ENCODE measurements around the gene SINHCAF. TPM values are rescaled to one million over a fixed set of nuclear protein-coding genes. Genes with fewer than 3 reads are reported as not detected.
"Not testable (repeated sequence)": the region's sequence is repeated elsewhere in the genome, so short reads cannot be mapped to it uniquely, and the experiment has no call there.

The SINHCAF gene, protein sequence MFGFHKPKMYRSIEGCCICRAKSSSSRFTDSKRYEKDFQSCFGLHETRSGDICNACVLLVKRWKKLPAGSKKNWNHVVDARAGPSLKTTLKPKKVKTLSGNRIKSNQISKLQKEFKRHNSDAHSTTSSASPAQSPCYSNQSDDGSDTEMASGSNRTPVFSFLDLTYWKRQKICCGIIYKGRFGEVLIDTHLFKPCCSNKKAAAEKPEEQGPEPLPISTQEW
- total RNA-seq, result 60.4 TPM

DNA sequence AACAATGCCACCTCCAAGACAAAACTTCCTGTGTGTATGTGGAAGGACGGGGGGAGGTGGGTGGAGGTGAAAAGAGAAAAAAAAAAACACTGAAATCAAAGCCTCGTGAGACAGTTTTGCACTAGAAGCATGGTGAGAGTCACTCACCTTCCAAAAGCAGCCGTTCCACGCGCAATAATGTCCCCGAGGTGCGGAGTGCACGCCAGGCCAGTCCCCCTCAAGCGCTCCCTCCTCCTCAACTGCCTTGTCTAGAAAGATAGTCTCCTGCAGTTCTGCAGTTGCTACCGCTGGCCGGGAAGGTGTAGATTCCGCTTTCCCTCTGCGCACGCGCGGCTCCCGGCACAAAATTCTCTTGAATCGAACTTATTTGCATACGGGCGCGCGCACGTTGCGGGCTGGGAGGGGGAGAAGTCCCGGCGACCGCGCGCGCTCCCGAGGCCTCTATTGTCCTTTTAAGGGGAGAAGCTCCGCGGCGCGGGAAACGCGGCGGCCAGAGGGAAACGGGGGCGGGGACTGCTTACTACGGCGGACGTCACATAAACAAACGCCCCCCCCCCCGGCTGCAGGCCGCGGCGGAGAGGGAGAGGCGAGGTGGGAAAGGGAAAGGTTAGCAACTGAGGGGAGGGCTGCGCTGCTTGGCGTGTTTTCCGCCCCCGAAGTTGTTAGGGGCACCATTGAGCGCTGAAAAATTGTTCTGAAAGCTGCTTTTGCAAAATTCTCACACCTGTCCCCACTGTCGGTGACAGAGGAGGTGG lies at the start of gene SINHCAF:
Gene SINHCAF, minus strand, starts transcription at position 274 of the 755 bp plus-strand sequence. CDS start 27,946 bp downstream, outside the sequence.
- Histone ChIP-seq H3K4me1 (peaks cover 12% of the 10 kb centered on the region), H3K4me3 (peak within 1 kb of the TSS; percentile 65 to 75), H3K36me3 (no peaks in the 10 kb centered on the region), H3K27me3 (no peaks in the 10 kb centered on the region), H3K9me3 (no peaks in the 10 kb centered on the region), H3K27ac (peak within 1 kb of the TSS; percentile 90)
- intact Hi-C loops (cut with DNase I), result no loop called here
- TF ChIP-seq POLR2AphosphoS5 (IDR thresholded peaks at IDR 0.05; ENCODE audit: insufficient read depth in 1 of 2, low read depth in 1 of 2) (peak; percentile 95 to 99), POLR2A (IDR thresholded peaks at IDR 0.05) (peak in 1 of 2 donors; percentile 94)
- TF ChIP-seq, protein P1, sequence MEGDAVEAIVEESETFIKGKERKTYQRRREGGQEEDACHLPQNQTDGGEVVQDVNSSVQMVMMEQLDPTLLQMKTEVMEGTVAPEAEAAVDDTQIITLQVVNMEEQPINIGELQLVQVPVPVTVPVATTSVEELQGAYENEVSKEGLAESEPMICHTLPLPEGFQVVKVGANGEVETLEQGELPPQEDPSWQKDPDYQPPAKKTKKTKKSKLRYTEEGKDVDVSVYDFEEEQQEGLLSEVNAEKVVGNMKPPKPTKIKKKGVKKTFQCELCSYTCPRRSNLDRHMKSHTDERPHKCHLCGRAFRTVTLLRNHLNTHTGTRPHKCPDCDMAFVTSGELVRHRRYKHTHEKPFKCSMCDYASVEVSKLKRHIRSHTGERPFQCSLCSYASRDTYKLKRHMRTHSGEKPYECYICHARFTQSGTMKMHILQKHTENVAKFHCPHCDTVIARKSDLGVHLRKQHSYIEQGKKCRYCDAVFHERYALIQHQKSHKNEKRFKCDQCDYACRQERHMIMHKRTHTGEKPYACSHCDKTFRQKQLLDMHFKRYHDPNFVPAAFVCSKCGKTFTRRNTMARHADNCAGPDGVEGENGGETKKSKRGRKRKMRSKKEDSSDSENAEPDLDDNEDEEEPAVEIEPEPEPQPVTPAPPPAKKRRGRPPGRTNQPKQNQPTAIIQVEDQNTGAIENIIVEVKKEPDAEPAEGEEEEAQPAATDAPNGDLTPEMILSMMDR (IDR thresholded peaks at IDR 0.05), result peak in 1 of 3 experiments; percentile 17
- DNase-seq (ENCODE audit: extremely low spot score in 2 of 2), result peak; percentile 98 to 99

- H3K36me3 ChIP-seq; intact Hi-C loops (cut with DNase I); H3K27me3 ChIP-seq; H3K27ac ChIP-seq; H3K4me1 ChIP-seq; H3K9me3 ChIP-seq; H3K4me3 ChIP-seq; DNase-seq (ENCODE audit: extremely low spot score in 2 of 2): not testable (repeated sequence)
Observed at GRCh38 chr12:31375422-31375821, 49.5 kb upstream of the SINHCAF start.

GRCh38 chr12:31371256-31371620 lies 45.3 kb upstream of the SINHCAF start:
- H3K27me3 ChIP-seq, result no peaks in the 10 kb centered on the region
- no peak for DNase-seq (ENCODE audit: extremely low spot score in 2 of 2)
- no peak overlapping the region for H3K27ac ChIP-seq

DNA sequence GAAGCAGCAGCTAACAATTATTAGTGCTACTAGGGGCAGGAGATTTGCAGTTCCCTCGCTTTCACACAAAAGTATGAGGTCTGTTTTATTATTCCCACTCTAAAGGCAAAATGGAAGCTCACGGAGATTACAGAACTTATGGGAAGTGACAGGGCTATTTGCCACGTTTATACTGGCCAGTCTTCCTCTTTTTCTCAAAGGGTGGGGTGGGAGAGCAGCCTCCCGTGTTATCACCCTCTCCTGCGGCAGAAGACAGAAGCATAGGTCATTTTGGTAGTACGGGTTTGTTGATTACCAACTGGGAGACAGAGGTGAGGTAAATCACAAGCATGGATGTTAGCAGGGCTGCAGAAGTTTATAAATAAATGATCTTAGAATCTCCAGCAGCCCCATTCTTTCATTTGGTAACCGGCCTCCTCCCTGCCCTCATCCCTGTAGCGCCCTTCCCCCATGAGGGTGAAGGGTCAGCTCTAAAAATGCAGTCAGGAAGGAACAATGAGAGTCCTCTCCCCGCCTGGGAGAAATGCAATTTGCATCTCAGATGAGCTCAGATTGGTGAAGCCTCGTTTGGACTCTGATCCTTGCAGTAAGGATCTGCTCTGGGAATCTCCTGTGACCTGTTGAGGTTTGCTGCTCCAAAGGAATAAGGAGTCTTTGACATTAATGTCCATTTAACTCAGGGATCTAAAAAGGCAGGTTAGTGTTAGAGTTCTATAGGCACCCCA lies 44.7 kb upstream of the SINHCAF start:
- Histone ChIP-seq H3K36me3 (no peaks in the 10 kb centered on the region), H3K4me1 (peaks cover 6% of the 10 kb centered on the region), H3K9me3 (no peaks in the 10 kb centered on the region), H3K27ac (no peak overlapping the region), H3K4me3 (peak overlapping the region; percentile 26 to 28), H3K27me3 (no peaks in the 10 kb centered on the region)
- no peak for DNase-seq (ENCODE audit: extremely low spot score in 2 of 2)
- intact Hi-C loops (cut with DNase I), result no loop called here
- TF ChIP-seq POLR2AphosphoS5 (IDR thresholded peaks at IDR 0.05; ENCODE audit: insufficient read depth in 1 of 2, low read depth in 1 of 2), result no peak
- TF ChIP-seq POLR2A (IDR thresholded peaks at IDR 0.05), result no peak
- TF ChIP-seq, protein P1 (IDR thresholded peaks at IDR 0.05), result no peak

More at GRCh38 chr12:31371256-31371620, 45.3 kb upstream of the SINHCAF start:
- H3K4me1 ChIP-seq, result peaks cover 6% of the 10 kb centered on the region
- no peaks in the 10 kb centered on the region for H3K36me3 ChIP-seq
- no peaks in the 10 kb centered on the region for H3K9me3 ChIP-seq
- intact Hi-C loops (cut with DNase I), result no loop called here
- no peak overlapping the region for H3K4me3 ChIP-seq
- TF ChIP-seq, protein P1 (IDR thresholded peaks at IDR 0.05), result no peak
- TF ChIP-seq POLR2AphosphoS5 (IDR thresholded peaks at IDR 0.05; ENCODE audit: insufficient read depth in 1 of 2, low read depth in 1 of 2) (no peak), POLR2A (IDR thresholded peaks at IDR 0.05) (no peak)

- Histone ChIP-seq H3K4me1 (peaks cover 6% of the 10 kb centered on the region), H3K27me3 (no peaks in the 10 kb centered on the region), H3K9me3 (no peaks in the 10 kb centered on the region), H3K4me3 (peak overlapping the region; percentile 26 to 28), H3K36me3 (no peaks in the 10 kb centered on the region), H3K27ac (peak overlapping the region; percentile 33)
- no peak for DNase-seq (ENCODE audit: extremely low spot score in 2 of 2)
- TF ChIP-seq POLR2A (IDR thresholded peaks at IDR 0.05) (no peak), POLR2AphosphoS5 (IDR thresholded peaks at IDR 0.05; ENCODE audit: insufficient read depth in 1 of 2, low read depth in 1 of 2) (no peak)
- TF ChIP-seq, protein P1 (IDR thresholded peaks at IDR 0.05), result no peak
- intact Hi-C loops (cut with DNase I), result no loop called here
Observed at GRCh38 chr12:31369712-31370521, 44.0 kb upstream of the SINHCAF start.

All from vagina (tissue), 2 donors.